ENCODE results near the gene HOXC11.

HOXC11 gene

GRCh38 chr12:53959314-53959713, 13.6 kb upstream of the HOXC11 start:
- no peak for DNase-seq

GRCh38 chr12:53960187-53961024, 12.5 kb upstream of the HOXC11 start:
- no peak for DNase-seq

DNA sequence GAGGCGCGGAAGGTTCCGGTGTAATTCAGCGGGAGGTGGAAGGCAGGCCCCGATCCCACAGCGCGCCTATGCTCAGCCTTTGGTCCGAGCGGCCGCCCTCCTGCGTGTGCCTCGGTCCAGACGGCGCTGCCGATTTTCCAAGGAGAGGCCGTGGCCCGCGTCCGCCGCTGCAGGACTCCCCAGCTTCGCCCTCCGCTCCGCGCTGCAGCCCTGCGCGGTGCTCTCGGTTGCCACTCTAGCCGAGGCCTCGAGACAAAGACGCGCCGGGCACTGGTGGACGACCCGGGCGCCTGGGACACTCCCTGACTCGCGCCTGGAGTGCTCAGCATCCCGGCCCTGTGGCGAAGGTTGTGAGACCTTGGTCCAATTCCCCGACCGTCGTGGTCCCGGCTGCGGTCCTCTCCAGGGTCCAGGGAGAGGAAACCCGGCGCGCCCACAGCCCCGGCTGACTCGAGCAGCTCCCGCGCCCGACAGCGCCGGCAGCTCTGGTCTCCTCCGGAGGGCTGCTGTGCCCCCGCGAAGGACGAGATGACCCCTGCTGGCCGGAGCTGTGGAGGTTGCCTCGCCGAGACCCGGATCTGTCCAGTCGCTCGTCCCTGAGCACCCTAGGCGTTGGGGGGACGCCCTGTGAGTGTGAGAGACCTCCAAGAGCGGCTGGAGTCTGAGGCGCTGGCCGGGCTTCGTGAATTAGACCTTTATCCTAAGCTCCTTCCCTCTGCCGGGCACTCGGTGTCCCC, 11.7 kb upstream of the HOXC11 start:
- no peak for DNase-seq

DNA sequence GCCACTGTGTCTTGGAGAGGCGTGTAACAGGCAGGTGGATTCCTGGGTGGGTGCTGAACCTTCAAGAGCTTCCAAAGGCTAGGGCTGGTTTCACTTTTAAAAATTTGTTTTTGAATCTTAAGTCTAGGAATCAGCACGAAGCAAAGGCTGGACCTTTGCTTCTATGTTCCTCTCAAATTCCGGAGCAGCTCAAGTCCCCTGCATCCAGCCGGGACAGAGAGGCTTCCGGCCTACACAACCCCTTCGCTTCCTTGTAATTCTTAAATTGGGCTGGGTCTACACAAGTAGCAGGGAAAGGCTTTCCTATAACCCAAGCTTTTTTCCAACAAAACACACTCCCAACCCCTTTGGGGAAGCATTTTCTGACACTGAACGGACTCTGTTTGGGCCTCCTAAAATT, 9.9 kb upstream of the HOXC11 start:
- no peak for DNase-seq

DNA sequence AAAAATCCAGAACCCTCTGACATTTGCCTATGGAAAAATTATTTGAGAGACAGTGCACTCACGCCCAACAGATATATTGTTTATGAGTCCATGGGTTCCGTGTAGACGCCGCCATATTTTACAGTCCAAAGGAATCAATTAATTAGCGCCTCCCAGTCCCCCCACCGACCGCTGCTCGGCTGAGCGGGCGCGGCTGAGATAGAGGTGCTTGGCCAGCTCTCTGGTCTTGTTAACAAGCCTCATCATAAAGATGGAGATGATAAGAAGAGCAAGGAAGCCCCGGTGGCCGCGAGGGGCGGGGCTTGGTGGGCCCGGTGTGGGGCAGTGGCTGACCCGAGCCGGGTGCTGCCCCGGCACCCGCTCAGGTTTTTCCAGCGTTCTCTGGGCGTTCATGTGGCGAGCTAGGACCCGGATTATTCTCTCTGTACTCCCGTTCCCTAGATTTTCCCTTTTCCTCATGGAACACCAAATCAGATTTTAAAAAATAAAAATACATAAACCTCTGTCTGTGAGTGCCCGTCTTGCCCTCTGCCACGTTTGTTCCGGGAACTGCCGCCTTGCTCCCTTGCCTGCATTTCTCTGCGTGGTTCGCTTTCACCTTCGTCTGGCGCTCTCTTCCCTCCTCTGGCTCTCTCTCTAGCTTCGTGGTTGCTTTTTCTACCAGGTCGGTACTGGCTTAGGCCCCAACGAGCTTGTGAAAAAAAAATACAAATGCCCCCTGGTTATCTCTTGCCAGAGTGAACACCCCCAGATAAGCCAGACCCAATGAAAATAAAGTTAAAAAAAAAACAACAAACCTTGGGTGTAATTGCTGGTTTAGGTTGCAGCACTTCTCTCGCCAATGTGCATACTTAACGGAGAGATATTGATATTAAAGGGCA, 9.3 kb upstream of the HOXC11 start:
- no peak for DNase-seq

GRCh38 chr12:53964315-53964713, 8.6 kb upstream of the HOXC11 start:
- DNase-seq, result no peak

DNA sequence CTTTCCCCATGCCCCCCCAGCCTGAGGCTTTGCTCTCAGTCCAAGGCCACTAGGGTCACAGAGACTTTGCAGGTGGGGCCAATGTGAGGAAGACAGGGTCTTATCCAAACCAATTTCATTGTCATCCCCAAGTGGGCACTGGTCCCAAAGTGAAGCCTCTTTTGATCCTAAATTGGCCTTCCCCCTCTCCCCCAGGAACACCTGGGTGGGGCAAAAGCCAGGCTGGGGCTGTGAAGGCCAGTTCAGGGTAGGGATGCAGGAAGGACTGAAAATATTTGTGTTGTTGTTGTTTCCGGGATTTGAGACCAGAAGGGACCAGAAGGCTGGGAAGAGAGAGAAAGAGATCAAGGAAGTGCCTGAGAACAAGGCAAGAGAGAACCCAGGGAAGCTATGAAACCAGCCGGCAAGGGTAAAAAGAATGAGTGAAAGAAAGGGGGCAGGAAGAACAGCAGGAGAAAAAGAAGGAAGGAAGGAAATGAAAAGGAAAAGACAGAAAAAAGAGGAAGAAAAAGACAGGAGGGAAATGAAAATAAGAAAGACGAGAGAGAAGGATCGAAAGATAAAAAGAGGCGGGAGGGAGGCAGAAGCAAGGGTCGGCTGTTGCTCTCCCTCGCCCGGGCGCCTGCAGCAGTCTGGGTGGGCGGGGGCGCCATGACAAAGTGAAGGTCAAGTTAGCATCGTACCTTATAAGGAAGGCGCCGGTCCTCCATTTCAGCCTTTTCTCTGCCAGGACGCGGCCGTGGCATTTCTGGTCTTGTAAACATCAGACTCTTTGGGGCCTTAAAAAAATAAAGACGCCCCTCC, 7.4 kb upstream of the HOXC11 start:
- DNase-seq, result no peak

DNA sequence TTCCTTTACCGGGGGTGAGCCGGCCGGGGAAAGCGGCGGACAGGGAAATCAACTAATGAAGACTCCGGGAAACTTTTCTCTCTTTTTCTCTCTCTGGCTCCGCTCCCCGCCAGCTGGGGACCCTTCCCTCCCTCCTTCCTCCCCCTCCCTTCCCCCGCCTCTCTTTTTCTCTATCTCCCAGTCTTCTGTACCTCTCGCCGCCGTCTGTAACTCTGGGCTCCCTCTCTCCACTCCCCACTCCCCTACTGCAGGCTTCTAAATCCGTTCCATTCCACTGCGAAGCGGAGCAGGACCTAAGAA, 6.9 kb upstream of the HOXC11 start:
- no peak for DNase-seq

- no peak for DNase-seq
These were observed 6.4 kb upstream of the HOXC11 start for GRCh38 chr12:53966385-53967133.

DNA sequence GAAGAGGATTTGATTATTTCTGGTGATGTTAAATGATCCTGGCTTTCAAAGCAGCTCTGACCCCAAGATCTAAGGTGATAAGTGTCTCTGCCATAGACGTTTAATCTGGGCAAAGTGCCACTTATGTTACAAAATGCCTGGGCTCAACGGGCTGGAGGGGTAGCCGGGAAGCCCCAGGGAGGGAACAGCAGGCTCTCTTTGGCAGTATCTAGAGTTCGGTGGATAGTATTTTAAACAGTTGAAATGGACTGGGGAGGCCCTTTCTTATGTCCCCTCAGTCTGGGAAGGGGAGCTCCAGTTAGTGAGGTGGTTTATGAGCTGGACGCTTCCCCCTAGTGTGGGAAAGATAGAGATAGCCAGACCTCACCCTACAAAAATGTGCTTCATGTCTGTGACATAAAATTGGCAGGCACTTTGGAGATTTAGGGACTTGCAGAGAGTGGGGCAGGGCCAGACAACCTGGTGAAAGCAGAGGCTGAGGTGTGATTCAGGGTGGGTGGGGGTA, 5.5 kb upstream of the HOXC11 start:
- DNase-seq, result no peak

DNA sequence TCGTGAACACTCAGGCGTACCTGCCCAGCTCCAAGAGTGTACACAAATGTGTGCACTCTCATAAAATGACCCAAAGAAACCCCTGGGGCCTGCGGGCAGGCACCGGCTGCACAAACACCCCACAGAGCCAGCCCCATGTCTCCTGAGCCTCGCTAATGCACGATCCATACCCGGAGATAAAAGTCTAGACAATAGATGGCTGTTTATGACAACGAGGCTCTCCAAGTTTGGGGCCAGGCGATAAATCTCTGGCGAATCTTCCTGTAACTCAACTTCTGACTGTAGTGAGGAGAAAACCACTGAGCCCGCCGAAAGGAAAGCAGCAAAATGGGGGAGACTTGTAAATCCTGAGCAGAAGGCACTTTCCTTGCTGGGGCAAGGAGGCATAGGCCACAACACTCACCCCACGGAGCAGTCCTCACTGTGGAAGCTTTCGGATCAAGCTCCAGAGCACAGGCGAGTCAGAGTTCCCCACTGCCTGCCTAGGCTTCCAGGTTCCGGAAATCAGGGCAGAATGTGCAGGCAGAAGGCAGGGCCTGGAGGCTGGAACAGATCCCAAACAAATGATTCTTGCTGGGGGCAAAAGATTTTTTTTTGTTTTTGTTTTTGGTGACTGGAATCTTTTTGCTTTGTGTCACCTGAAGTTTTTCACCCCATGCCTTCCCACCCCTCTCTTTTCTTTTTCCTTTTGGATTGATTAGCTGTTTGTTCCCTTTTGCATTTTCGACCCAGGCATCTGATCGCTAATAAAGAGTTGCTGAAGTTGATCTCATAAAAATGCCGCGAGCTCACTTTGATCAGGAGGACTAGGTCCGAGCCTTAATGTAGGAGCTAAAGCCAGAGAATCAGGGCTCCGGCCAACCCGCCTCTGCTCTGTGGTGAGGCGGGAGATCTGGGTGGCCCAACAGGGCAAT, 4.5 kb upstream of the HOXC11 start:
- no peak for DNase-seq

GRCh38 chr12:53969588-53970259, 3.2 kb upstream of the HOXC11 start:
- DNase-seq, result no peak

DNA sequence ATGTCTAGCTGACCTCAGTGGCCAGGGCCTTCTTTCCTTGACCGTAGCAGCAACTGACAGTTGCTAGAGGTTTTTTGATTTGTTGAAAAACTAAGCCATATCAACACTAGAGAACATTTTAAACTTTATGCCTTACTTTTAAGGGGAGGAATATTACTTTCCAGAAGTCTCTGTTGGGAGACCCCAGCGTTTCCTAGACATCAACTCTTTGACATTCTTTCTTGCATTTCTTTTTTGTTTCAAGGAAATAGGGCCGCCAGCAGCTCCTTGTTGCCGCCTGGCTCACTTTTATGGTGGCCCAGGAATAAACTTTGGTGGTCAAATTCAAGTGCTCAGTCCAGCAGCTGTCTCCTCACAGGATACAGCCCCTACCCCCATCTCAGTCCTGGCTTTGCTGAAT, 2.5 kb upstream of the HOXC11 start:
- no peak for DNase-seq

DNA sequence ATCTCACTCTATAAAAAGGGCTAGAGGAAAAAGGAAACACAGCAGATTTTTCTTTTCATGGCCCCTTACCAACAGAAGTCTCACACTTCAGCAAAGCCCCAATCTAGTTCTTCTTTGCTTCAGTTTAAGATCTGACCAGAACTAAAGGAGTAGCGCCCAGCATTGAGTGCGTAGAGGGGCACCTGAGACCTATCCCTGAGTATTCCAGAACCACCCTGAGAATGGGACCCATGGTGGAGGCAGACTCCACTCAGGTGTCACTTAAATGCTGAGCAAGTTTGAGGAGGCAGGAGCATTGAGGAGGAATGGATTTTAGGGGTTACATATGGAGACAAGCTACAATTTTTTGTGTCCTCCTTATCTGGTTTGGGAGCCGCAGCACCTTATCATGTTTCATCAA, 1.8 kb upstream of the HOXC11 start:
- no peak for DNase-seq

- no peak for DNase-seq
These were observed 1.2 kb upstream of the HOXC11 start for GRCh38 chr12:53971686-53972085.

GRCh38 chr12:53972152-53972702, 699 bp upstream of the HOXC11 start:
- no peak for DNase-seq

DNA sequence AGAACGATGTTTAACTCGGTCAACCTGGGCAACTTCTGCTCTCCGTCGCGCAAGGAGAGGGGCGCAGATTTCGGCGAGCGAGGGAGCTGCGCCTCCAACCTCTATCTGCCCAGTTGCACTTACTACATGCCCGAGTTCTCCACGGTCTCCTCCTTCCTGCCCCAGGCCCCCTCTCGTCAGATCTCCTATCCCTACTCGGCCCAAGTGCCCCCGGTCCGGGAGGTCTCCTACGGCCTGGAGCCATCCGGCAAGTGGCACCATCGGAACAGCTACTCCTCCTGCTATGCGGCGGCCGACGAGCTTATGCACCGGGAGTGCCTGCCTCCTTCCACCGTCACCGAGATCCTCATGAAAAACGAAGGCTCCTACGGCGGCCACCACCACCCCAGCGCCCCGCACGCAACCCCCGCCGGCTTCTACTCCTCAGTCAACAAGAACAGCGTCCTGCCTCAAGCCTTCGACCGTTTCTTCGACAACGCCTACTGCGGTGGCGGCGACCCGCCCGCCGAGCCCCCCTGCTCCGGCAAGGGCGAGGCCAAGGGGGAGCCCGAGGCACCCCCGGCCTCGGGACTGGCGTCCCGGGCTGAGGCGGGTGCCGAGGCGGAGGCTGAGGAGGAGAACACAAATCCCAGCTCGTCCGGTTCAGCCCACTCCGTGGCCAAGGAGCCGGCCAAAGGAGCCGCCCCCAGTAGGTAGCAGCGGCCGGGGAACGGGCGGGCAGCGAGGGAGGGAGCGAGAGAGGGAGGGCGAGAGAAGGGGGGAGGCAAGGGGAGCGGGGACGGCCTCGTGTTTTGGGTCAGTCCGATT, 513 bp downstream of the HOXC11 start:
- DNase-seq, result no peak

Measured in CD4-positive, alpha-beta T cell treated with Interleukin-12 subunit alpha and Interleukin-12 subunit beta, for 1 hour (primary cell).